H1 (cell line): ENCODE results near the gene TIMP3.

ENCODE experiments used
- CEBPB ChIP-seq: IDR thresholded peaks from 2 replicates; pipeline ENCODE4 v1.6.1; 2012; ENCODE audit warnings: low read depth, low read length
- CTCF ChIP-seq, 3 experiments: IDR thresholded peaks; 1 replicate in 2 of 3; 2 replicates in 1 of 3; pipeline versions ENCODE4 v1.5.1 to v1.6.1; 2011; ENCODE audit warnings: low read length in 3 of 3, mild to moderate bottlenecking in 3 of 3, inconsistent platforms in 2 of 3, low read depth in 1 of 3, moderate library complexity in 1 of 3; ENCODE audit not compliant: insufficient read depth in 1 of 3; ENCODE audit errors: control extremely low read depth in 1 of 3
- EP300 ChIP-seq, 2 experiments: IDR thresholded peaks; 1 replicate in 1 of 2; 2 replicates in 1 of 2; pipeline ENCODE4 v1.6.1; 2011 to 2012; ENCODE audit warnings: low read depth in 2 of 2, low read length in 2 of 2, mild to moderate bottlenecking in 2 of 2, borderline replicate concordance in 1 of 2, inconsistent platforms in 1 of 2, moderate library complexity in 1 of 2
- KDM1A ChIP-seq: fragments of 200-600, 300-600 bp; sonication (generic); IDR thresholded peaks from 2 replicates; pipeline ENCODE4 v1.7.1; 2016; ENCODE audit warnings: mild to moderate bottlenecking, low read length, borderline replicate concordance
- MAX ChIP-seq: IDR thresholded peaks from 2 replicates; pipeline ENCODE4 v1.6.1; 2012; ENCODE audit warnings: inconsistent platforms
- NRF1 ChIP-seq: IDR thresholded peaks from 2 replicates; pipeline ENCODE4 v1.6.1; 2011; ENCODE audit warnings: mild to moderate bottlenecking, low read depth, low read length, improper control_type of control experiment
- RFX5 ChIP-seq: IDR thresholded peaks from 2 replicates; pipeline ENCODE4 v1.6.1; 2011; ENCODE audit warnings: low read depth, low read length, improper control_type of control experiment, borderline replicate concordance
- SP1 ChIP-seq: IDR thresholded peaks from 2 replicates; pipeline ENCODE4 v1.6.1; 2011; ENCODE audit warnings: low read depth, low read length
- SRF ChIP-seq: IDR thresholded peaks from 2 replicates; pipeline ENCODE4 v1.6.1; 2011; ENCODE audit warnings: mild to moderate bottlenecking, low read depth, low read length, moderate library complexity
- YY1 ChIP-seq: IDR thresholded peaks from 2 replicates; pipeline ENCODE4 v1.6.1; 2011; ENCODE audit warnings: low read depth, mild to moderate bottlenecking, low read length

GRCh38 chr22:32815059-32815458 is 13.6 kb downstream of the TIMP3 start:
- TF ChIP-seq CTCF (IDR thresholded peaks at IDR 0.05; ENCODE audit: control extremely low read depth in 1 of 3, insufficient read depth in 1 of 3, low read depth in 1 of 3, low read length in 3 of 3), result no peak
- TF ChIP-seq RFX5, result no peak
- TF ChIP-seq EP300 (IDR thresholded peaks at IDR 0.05; ENCODE audit: borderline replicate concordance in 1 of 2, low read depth in 2 of 2, low read length in 2 of 2), result no peak
- no peak for TF ChIP-seq MAX
- TF ChIP-seq SRF, result no peak
- no peak for TF ChIP-seq CEBPB
- TF ChIP-seq SP1, result no peak
- no peak for TF ChIP-seq YY1
- no peak for TF ChIP-seq KDM1A
- no peak for TF ChIP-seq NRF1
